ENCODE results near the gene SLC22A15. TPM values are rescaled to one million over a fixed set of nuclear protein-coding genes. Genes with fewer than 3 reads are reported as not detected.
"Not testable (repeated sequence)": the region's sequence is repeated elsewhere in the genome, so short reads cannot be mapped to it uniquely, and the experiment has no call there.

The SLC22A15 gene
- total RNA-seq, 5 donors from 2014 or later (not counting 1 experiment from before 2014, with no cell fraction given) = 0.41 to 1.3 (median 0.73) TPM

GRCh38 chr1:116036255-116036654 lies 59.9 kb downstream of the SLC22A15 start:
- H3K36me3 ChIP-seq (ENCODE audit: control insufficient read depth in 2 of 2, extremely low read depth in 1 of 2, insufficient read depth in 1 of 2, low read length in 1 of 2) = no peaks in the 10 kb centered on the region
- H3K27me3 Mint-ChIP-seq = no peaks in the 10 kb centered on the region
- no peak overlapping the region for H3K4me3 Mint-ChIP-seq
- no peak overlapping the region for H3K27ac Mint-ChIP-seq
- H3K9me3 Mint-ChIP-seq = no peaks in the 10 kb centered on the region
- peaks cover 0 to 3% of the 10 kb centered on the region in 2 experiments for H3K27me3 ChIP-seq (replicated peaks in 1 of 2; ENCODE audit: control insufficient read depth in 2 of 2, extremely low read depth in 1 of 2, insufficient read depth in 2 of 2, low read length in 1 of 2)
- H3K27ac ChIP-seq (ENCODE audit: low read length) = no peak overlapping the region
- no peaks in the 10 kb centered on the region for H3K4me1 Mint-ChIP-seq
- ATAC-seq (replicated peaks in 1 of 4) (no peak), DNase-seq (no peak)
- CTCF ChIA-PET = no interaction called here
- POLR2A ChIA-PET = no interaction called here
- 80% methylated on average over 1 of the region's 4 CpGs for WGBS (ENCODE audit: insufficient coverage)
- peaks cover 3% of the 10 kb centered on the region for H3K36me3 Mint-ChIP-seq
- H3K4me1 ChIP-seq (ENCODE audit: control insufficient read depth in 1 of 2, extremely low read depth in 1 of 2, insufficient read depth in 2 of 2, low read length in 2 of 2) = no peaks in the 10 kb centered on the region
- no peaks in the 10 kb centered on the region for H3K9me3 ChIP-seq
- no peak overlapping the region for H3K4me3 ChIP-seq (ENCODE audit: control insufficient read depth in 1 of 2, extremely low read depth in 1 of 2, low read length in 1 of 2)

- CTCF ChIA-PET = no interaction called here
- ATAC-seq (replicated peaks in 1 of 4) = no peak
- H3K27ac Mint-ChIP-seq = no peak overlapping the region
These were observed 62.4 kb downstream of the SLC22A15 start for GRCh38 chr1:116038679-116039078.

GRCh38 chr1:116044071-116044470 lies 67.8 kb downstream of the SLC22A15 start:
- Histone ChIP-seq H3K27me3 (replicated peaks in 1 of 2; ENCODE audit: control insufficient read depth in 2 of 2, extremely low read depth in 1 of 2, insufficient read depth in 2 of 2, low read length in 1 of 2) (peaks cover 0 to 14% of the 10 kb centered on the region in 2 experiments), H3K27ac (ENCODE audit: low read length) (no peak overlapping the region), H3K4me3 (ENCODE audit: control insufficient read depth in 1 of 2, extremely low read depth in 1 of 2, low read length in 1 of 2) (no peak overlapping the region), H3K36me3 (ENCODE audit: control insufficient read depth in 2 of 2, extremely low read depth in 1 of 2, insufficient read depth in 1 of 2, low read length in 1 of 2) (no peaks in the 10 kb centered on the region), H3K9me3 (no peaks in the 10 kb centered on the region), H3K4me1 (ENCODE audit: control insufficient read depth in 1 of 2, extremely low read depth in 1 of 2, insufficient read depth in 2 of 2, low read length in 2 of 2) (no peaks in the 10 kb centered on the region)
- peaks cover 14 to 22% of the 10 kb centered on the region in 2 donors for H3K27me3 Mint-ChIP-seq
- no peak overlapping the region for H3K27ac Mint-ChIP-seq
- no peaks in the 10 kb centered on the region for H3K4me1 Mint-ChIP-seq
- ChIA-PET POLR2A (no interaction called here), CTCF (no interaction called here)
- DNase-seq = no peak
- H3K9me3 Mint-ChIP-seq = no peaks in the 10 kb centered on the region
- no peak overlapping the region for H3K4me3 Mint-ChIP-seq
- ATAC-seq (replicated peaks in 1 of 4) = no peak
- H3K36me3 Mint-ChIP-seq = no peaks in the 10 kb centered on the region
- WGBS (ENCODE audit: insufficient coverage) = no CpG with 5 or more reads among the region's 4 CpGs

More at GRCh38 chr1:116038679-116039078, 62.4 kb downstream of the SLC22A15 start:
- Mint-ChIP-seq H3K36me3 (peaks cover 3% of the 10 kb centered on the region), H3K4me3 (no peak overlapping the region), H3K27me3 (peaks cover 3 to 4% of the 10 kb centered on the region in 2 donors), H3K4me1 (no peaks in the 10 kb centered on the region), H3K9me3 (no peaks in the 10 kb centered on the region)
- no CpG with 5 or more reads among the region's 2 CpGs for WGBS (ENCODE audit: insufficient coverage)
- Histone ChIP-seq H3K9me3 (no peaks in the 10 kb centered on the region), H3K4me3 (ENCODE audit: control insufficient read depth in 1 of 2, extremely low read depth in 1 of 2, low read length in 1 of 2) (no peak overlapping the region), H3K36me3 (ENCODE audit: control insufficient read depth in 2 of 2, extremely low read depth in 1 of 2, insufficient read depth in 1 of 2, low read length in 1 of 2) (no peaks in the 10 kb centered on the region), H3K4me1 (ENCODE audit: control insufficient read depth in 1 of 2, extremely low read depth in 1 of 2, insufficient read depth in 2 of 2, low read length in 2 of 2) (no peaks in the 10 kb centered on the region), H3K27me3 (replicated peaks in 1 of 2; ENCODE audit: control insufficient read depth in 2 of 2, extremely low read depth in 1 of 2, insufficient read depth in 2 of 2, low read length in 1 of 2) (peaks cover 0 to 3% of the 10 kb centered on the region in 2 experiments), H3K27ac (ENCODE audit: low read length) (no peak overlapping the region)
- no peak for DNase-seq
- POLR2A ChIA-PET = no interaction called here

GRCh38 chr1:116046933-116047332 lies 70.6 kb downstream of the SLC22A15 start:
- 77% methylated on average over 8 of the region's 8 CpGs for WGBS (ENCODE audit: insufficient coverage)

GRCh38 chr1:116051896-116052295 lies 75.6 kb downstream of the SLC22A15 start:
- CTCF ChIA-PET; H3K36me3 ChIP-seq (ENCODE audit: control insufficient read depth in 2 of 2, extremely low read depth in 1 of 2, insufficient read depth in 1 of 2, low read length in 1 of 2); H3K4me1 ChIP-seq (ENCODE audit: control insufficient read depth in 1 of 2, extremely low read depth in 1 of 2, insufficient read depth in 2 of 2, low read length in 2 of 2); ATAC-seq (replicated peaks in 1 of 4); H3K4me3 Mint-ChIP-seq; H3K4me1 Mint-ChIP-seq; H3K27ac ChIP-seq (ENCODE audit: low read length); POLR2A ChIA-PET; DNase-seq; H3K27ac Mint-ChIP-seq; H3K9me3 Mint-ChIP-seq; H3K4me3 ChIP-seq (ENCODE audit: control insufficient read depth in 1 of 2, extremely low read depth in 1 of 2, low read length in 1 of 2); H3K27me3 ChIP-seq (replicated peaks in 1 of 2; ENCODE audit: control insufficient read depth in 2 of 2, extremely low read depth in 1 of 2, insufficient read depth in 2 of 2, low read length in 1 of 2); H3K36me3 Mint-ChIP-seq; H3K9me3 ChIP-seq: not testable (repeated sequence)
- WGBS (ENCODE audit: insufficient coverage) = 95% methylated on average over 12 of the region's 16 CpGs
- H3K27me3 Mint-ChIP-seq = peaks cover 12 to 22% of the 10 kb centered on the region in 2 donors

More at GRCh38 chr1:116046933-116047332, 70.6 kb downstream of the SLC22A15 start:
- H3K36me3 ChIP-seq (ENCODE audit: control insufficient read depth in 2 of 2, extremely low read depth in 1 of 2, insufficient read depth in 1 of 2, low read length in 1 of 2); H3K36me3 Mint-ChIP-seq; H3K4me1 Mint-ChIP-seq; CTCF ChIA-PET; ATAC-seq (replicated peaks in 1 of 4); POLR2A ChIA-PET; DNase-seq; H3K9me3 Mint-ChIP-seq; H3K4me1 ChIP-seq (ENCODE audit: control insufficient read depth in 1 of 2, extremely low read depth in 1 of 2, insufficient read depth in 2 of 2, low read length in 2 of 2); H3K27ac ChIP-seq (ENCODE audit: low read length); H3K4me3 ChIP-seq (ENCODE audit: control insufficient read depth in 1 of 2, extremely low read depth in 1 of 2, low read length in 1 of 2); H3K9me3 ChIP-seq; H3K4me3 Mint-ChIP-seq; H3K27ac Mint-ChIP-seq: not testable (repeated sequence)
- H3K27me3 ChIP-seq (replicated peaks in 1 of 2; ENCODE audit: control insufficient read depth in 2 of 2, extremely low read depth in 1 of 2, insufficient read depth in 2 of 2, low read length in 1 of 2) = peaks cover 0 to 12% of the 10 kb centered on the region in 2 experiments
- H3K27me3 Mint-ChIP-seq = peaks cover 14 to 29% of the 10 kb centered on the region in 2 donors

GRCh38 chr1:116062201-116062600 lies 85.9 kb downstream of the SLC22A15 start:
- H3K27me3 ChIP-seq (replicated peaks in 1 of 2; ENCODE audit: control insufficient read depth in 2 of 2, extremely low read depth in 1 of 2, insufficient read depth in 2 of 2, low read length in 1 of 2) = no peaks in the 10 kb centered on the region
- no peak overlapping the region for H3K4me3 ChIP-seq (ENCODE audit: control insufficient read depth in 1 of 2, extremely low read depth in 1 of 2, low read length in 1 of 2)
- H3K9me3 ChIP-seq = no peaks in the 10 kb centered on the region
- H3K27me3 Mint-ChIP-seq = peaks cover 5 to 22% of the 10 kb centered on the region in 2 donors
- H3K4me1 ChIP-seq (ENCODE audit: control insufficient read depth in 1 of 2, extremely low read depth in 1 of 2, insufficient read depth in 2 of 2, low read length in 2 of 2) = no peaks in the 10 kb centered on the region
- no peaks in the 10 kb centered on the region for H3K4me1 Mint-ChIP-seq
- H3K36me3 Mint-ChIP-seq = no peaks in the 10 kb centered on the region
- ChIA-PET CTCF (no interaction called here), POLR2A (no interaction called here)
- ATAC-seq (replicated peaks in 1 of 4) = no peak
- WGBS (ENCODE audit: insufficient coverage) = no CpG with 5 or more reads among the region's 1 CpG
- peaks cover 6 to 10% (median 9%) of the 10 kb centered on the region in 3 donors for H3K9me3 Mint-ChIP-seq
- H3K4me3 Mint-ChIP-seq = no peak overlapping the region
- H3K36me3 ChIP-seq (ENCODE audit: control insufficient read depth in 2 of 2, extremely low read depth in 1 of 2, insufficient read depth in 1 of 2, low read length in 1 of 2) = no peaks in the 10 kb centered on the region
- H3K27ac ChIP-seq (ENCODE audit: low read length) = no peak overlapping the region
- DNase-seq = no peak
- H3K27ac Mint-ChIP-seq = no peak overlapping the region

- Histone ChIP-seq H3K4me3 (ENCODE audit: control insufficient read depth in 1 of 2, extremely low read depth in 1 of 2, low read length in 1 of 2) (no peak overlapping the region), H3K27ac (ENCODE audit: low read length) (no peak overlapping the region), H3K27me3 (replicated peaks in 1 of 2; ENCODE audit: control insufficient read depth in 2 of 2, extremely low read depth in 1 of 2, insufficient read depth in 2 of 2, low read length in 1 of 2) (no peaks in the 10 kb centered on the region), H3K9me3 (no peaks in the 10 kb centered on the region), H3K4me1 (ENCODE audit: control insufficient read depth in 1 of 2, extremely low read depth in 1 of 2, insufficient read depth in 2 of 2, low read length in 2 of 2) (no peaks in the 10 kb centered on the region), H3K36me3 (ENCODE audit: control insufficient read depth in 2 of 2, extremely low read depth in 1 of 2, insufficient read depth in 1 of 2, low read length in 1 of 2) (no peaks in the 10 kb centered on the region)
- no peak overlapping the region for H3K4me3 Mint-ChIP-seq
- peaks cover 3% of the 10 kb centered on the region for H3K36me3 Mint-ChIP-seq
- DNase-seq (no peak), ATAC-seq (replicated peaks in 1 of 4) (no peak)
- 90% methylated on average over 2 of the region's 2 CpGs for WGBS (ENCODE audit: insufficient coverage)
- ChIA-PET POLR2A (no interaction called here), CTCF (no interaction called here)
- H3K9me3 Mint-ChIP-seq = no peaks in the 10 kb centered on the region
- H3K27ac Mint-ChIP-seq = no peak overlapping the region
- H3K4me1 Mint-ChIP-seq = no peaks in the 10 kb centered on the region
- H3K27me3 Mint-ChIP-seq = peaks cover 9 to 34% of the 10 kb centered on the region in 2 donors
These were observed 88.3 kb downstream of the SLC22A15 start for GRCh38 chr1:116064616-116065015.

Data from T-cell (primary cell).